Measurements from ENCODE around the gene CCDC50.

CCDC50 gene

DNA sequence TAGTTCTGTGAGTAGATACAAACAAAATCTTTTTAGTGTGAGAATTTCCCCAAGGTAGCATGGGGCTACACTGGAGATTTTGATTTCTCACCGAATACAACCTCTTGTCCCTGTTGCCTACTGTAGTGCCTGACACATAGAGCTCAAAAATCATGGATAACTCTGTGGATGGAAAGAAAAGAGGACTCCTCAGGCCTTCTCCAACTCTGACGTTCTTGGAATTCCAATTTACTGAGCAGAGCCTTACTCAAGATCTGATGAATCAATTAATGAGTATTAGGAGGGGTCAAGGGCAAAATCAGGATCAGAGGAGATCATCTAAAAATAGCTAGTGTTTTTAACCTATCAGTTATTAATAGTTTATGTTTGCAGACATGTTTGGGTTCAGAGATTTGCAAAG lies 85.1 kb downstream of the CCDC50 start:
- Histone ChIP-seq H3K4me2 (ENCODE audit: low read length) (no peak overlapping the region), H3K9me3 (ENCODE audit: control insufficient read depth, insufficient read depth, low read length) (peaks cover 9% of the 10 kb centered on the region; the same call in 1 of the 2 replicates), H4K20me1 (ENCODE audit: control insufficient read depth, insufficient read depth, low read depth, low read length) (no peaks in the 10 kb centered on the region), H3K27me3 (ENCODE audit: control insufficient read depth, low read length) (no peaks in the 10 kb centered on the region), H3K4me3 (ENCODE audit: low read length) (no peak overlapping the region), H3F3A (ENCODE audit: control insufficient read depth, insufficient read depth) (no peaks in the 10 kb centered on the region), H3K4me1 (ENCODE audit: control insufficient read depth, low read length) (0 out of 2 replicates have a peak, but pooled peaks cover 5% of the 10 kb centered on the region), H3K79me2 (ENCODE audit: control insufficient read depth, low read length) (no peaks in the 10 kb centered on the region), H3K36me3 (ENCODE audit: control insufficient read depth, low read length) (no peaks in the 10 kb centered on the region), H3K27ac (ENCODE audit: low read depth, low read length) (no peak overlapping the region), H3K9me2 (replicated peaks; ENCODE audit: control insufficient read depth, low read length) (no peaks in the 10 kb centered on the region)
- TF ChIP-seq EZH2phosphoT487 (IDR thresholded peaks at IDR 0.05; ENCODE audit: borderline replicate concordance, low read length): no peak
- TF ChIP-seq, protein P1, sequence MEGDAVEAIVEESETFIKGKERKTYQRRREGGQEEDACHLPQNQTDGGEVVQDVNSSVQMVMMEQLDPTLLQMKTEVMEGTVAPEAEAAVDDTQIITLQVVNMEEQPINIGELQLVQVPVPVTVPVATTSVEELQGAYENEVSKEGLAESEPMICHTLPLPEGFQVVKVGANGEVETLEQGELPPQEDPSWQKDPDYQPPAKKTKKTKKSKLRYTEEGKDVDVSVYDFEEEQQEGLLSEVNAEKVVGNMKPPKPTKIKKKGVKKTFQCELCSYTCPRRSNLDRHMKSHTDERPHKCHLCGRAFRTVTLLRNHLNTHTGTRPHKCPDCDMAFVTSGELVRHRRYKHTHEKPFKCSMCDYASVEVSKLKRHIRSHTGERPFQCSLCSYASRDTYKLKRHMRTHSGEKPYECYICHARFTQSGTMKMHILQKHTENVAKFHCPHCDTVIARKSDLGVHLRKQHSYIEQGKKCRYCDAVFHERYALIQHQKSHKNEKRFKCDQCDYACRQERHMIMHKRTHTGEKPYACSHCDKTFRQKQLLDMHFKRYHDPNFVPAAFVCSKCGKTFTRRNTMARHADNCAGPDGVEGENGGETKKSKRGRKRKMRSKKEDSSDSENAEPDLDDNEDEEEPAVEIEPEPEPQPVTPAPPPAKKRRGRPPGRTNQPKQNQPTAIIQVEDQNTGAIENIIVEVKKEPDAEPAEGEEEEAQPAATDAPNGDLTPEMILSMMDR (IDR thresholded peaks at IDR 0.05; ENCODE audit: low read depth, low read length, poor library complexity, severe bottlenecking): no peak

- H3K9me3 ChIP-seq (ENCODE audit: control insufficient read depth, insufficient read depth, low read length): peaks cover 6% of the 10 kb centered on the region; the same call in 1 of the 2 replicates
- no peaks in the 10 kb centered on the region for H3F3A ChIP-seq (ENCODE audit: control insufficient read depth, insufficient read depth)
- no peak overlapping the region for H3K4me3 ChIP-seq (ENCODE audit: low read length)
- no peak overlapping the region for H3K27ac ChIP-seq (ENCODE audit: low read depth, low read length)
- H3K36me3 ChIP-seq (ENCODE audit: control insufficient read depth, low read length): no peaks in the 10 kb centered on the region
- H3K27me3 ChIP-seq (ENCODE audit: control insufficient read depth, low read length): no peaks in the 10 kb centered on the region
- no peak overlapping the region for H3K4me2 ChIP-seq (ENCODE audit: low read length)
- TF ChIP-seq, protein P1 (IDR thresholded peaks at IDR 0.05; ENCODE audit: low read depth, low read length, poor library complexity, severe bottlenecking): no peak
- TF ChIP-seq EZH2phosphoT487 (IDR thresholded peaks at IDR 0.05; ENCODE audit: borderline replicate concordance, low read length): no peak
- H3K79me2 ChIP-seq (ENCODE audit: control insufficient read depth, low read length): no peaks in the 10 kb centered on the region
- no peaks in the 10 kb centered on the region for H3K9me2 ChIP-seq (replicated peaks; ENCODE audit: control insufficient read depth, low read length)
- no peaks in the 10 kb centered on the region for H4K20me1 ChIP-seq (ENCODE audit: control insufficient read depth, insufficient read depth, low read depth, low read length)
- 0 out of 2 replicates have a peak, but pooled peaks cover 5% of the 10 kb centered on the region for H3K4me1 ChIP-seq (ENCODE audit: control insufficient read depth, low read length)
Observed at GRCh38 chr3:191414732-191415131, 85.5 kb downstream of the CCDC50 start.

DNA sequence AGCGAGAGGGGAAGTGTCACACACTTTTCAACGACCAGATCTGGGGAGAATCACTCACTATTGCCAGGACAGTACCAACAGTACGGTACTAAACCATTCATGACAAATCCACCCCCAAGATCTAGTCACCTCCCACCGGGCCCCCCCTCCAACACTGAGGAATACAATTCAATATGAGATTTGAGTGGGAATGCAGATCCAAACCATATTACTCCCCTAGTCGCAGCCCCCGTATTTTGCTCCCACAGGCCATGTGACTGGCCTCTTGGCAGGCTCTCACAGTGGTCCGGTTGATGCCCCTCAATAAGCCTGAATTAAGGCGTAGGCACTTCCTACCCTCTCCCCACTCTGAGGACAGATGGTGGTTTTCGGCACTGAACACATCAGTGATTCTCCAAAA lies 86.4 kb downstream of the CCDC50 start:
- H3K27me3 ChIP-seq (ENCODE audit: control insufficient read depth, low read length): no peaks in the 10 kb centered on the region
- H4K20me1 ChIP-seq (ENCODE audit: control insufficient read depth, insufficient read depth, low read depth, low read length): no peaks in the 10 kb centered on the region
- no peaks in the 10 kb centered on the region for H3K9me2 ChIP-seq (replicated peaks; ENCODE audit: control insufficient read depth, low read length)
- H3K27ac ChIP-seq (ENCODE audit: low read depth, low read length): no peak overlapping the region
- no peak for TF ChIP-seq EZH2phosphoT487 (IDR thresholded peaks at IDR 0.05; ENCODE audit: borderline replicate concordance, low read length)
- TF ChIP-seq, protein P1 (IDR thresholded peaks at IDR 0.05; ENCODE audit: low read depth, low read length, poor library complexity, severe bottlenecking): no peak
- no peak overlapping the region for H3K4me2 ChIP-seq (ENCODE audit: low read length)
- no peaks in the 10 kb centered on the region for H3K79me2 ChIP-seq (ENCODE audit: control insufficient read depth, low read length)
- no peaks in the 10 kb centered on the region for H3K36me3 ChIP-seq (ENCODE audit: control insufficient read depth, low read length)
- no peak overlapping the region for H3K4me3 ChIP-seq (ENCODE audit: low read length)
- H3K9me3 ChIP-seq (ENCODE audit: control insufficient read depth, insufficient read depth, low read length): 0 out of 2 replicates have a peak, but pooled peaks cover 3% of the 10 kb centered on the region
- no peaks in the 10 kb centered on the region for H3F3A ChIP-seq (ENCODE audit: control insufficient read depth, insufficient read depth)
- H3K4me1 ChIP-seq (ENCODE audit: control insufficient read depth, low read length): 0 out of 2 replicates have a peak, but pooled peaks cover 5% of the 10 kb centered on the region
